Effector memory CD8-positive, alpha-beta T cell (primary cell): ENCODE results near the gene ASB6.

ENCODE experiments used
- ATAC-seq: fragments of 150-1000 bp; cut with Tn5 transposase; replicated peaks from 2 replicates; pipeline ENCODE4 v1.10.0; 2021; ENCODE audit warnings: mild to moderate bottlenecking, moderate library complexity
- DNase-seq, 3 experiments: peaks; one replicate each; pipeline ENCODE4 v3.0.0; 2021
- H3K27ac Mint-ChIP-seq, 2 donors: one replicate each; pipeline ENCODE4 v1.8.0; 2022; ENCODE audit warnings: mild to moderate bottlenecking in 2 of 2, mixed read lengths in 2 of 2, moderate library complexity in 2 of 2
- H3K27me3 Mint-ChIP-seq, 2 donors: one replicate each; pipeline ENCODE4 v1.8.0; 2022; ENCODE audit warnings: mixed read lengths in 2 of 2
- H3K36me3 Mint-ChIP-seq: one replicate; pipeline ENCODE4 v1.8.0; 2022; ENCODE audit warnings: mild to moderate bottlenecking, moderate library complexity, mixed read lengths; ENCODE audit not compliant: insufficient read depth
- H3K4me1 Mint-ChIP-seq, 2 donors: one replicate each; pipeline ENCODE4 v1.8.0; 2022; ENCODE audit warnings: low read depth in 2 of 2, mixed read lengths in 2 of 2
- H3K4me3 Mint-ChIP-seq, 2 donors: one replicate each; pipeline ENCODE4 v1.8.0; 2022; ENCODE audit warnings: mild to moderate bottlenecking in 2 of 2, mixed read lengths in 2 of 2, moderate library complexity in 2 of 2
- H3K9me3 Mint-ChIP-seq, 2 donors: one replicate each; pipeline ENCODE4 v1.8.0; 2022; ENCODE audit warnings: mixed read lengths in 2 of 2

The ASB6 gene

DNA sequence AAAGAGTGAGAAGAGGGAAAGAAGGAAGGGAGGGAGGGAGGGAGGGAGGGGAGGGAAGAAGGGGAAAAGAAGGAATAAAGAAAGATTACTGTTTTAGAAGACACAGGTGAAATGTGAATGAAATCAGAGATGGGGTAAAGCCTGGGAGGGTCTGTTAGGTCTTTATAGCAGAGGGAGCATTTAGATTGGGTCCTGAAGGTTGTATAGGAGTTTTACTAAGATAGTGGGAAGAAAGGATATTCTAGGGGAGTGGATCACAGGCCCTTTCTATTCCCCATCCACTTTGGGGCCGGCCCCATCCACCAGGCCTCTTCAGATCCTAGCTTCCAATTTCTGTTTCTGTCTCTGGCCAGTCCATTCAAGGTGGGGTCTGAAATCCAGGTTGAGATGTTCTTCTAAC lies 56.6 kb downstream of the ASB6 start:
- Mint-ChIP-seq H3K36me3 (no peaks in the 10 kb centered on the region), H3K9me3 (peaks cover 0 to 2% of the 10 kb centered on the region in 2 donors), H3K4me3 (no peak overlapping the region), H3K27ac (peak overlapping the region; percentile 80 to 83), H3K27me3 (peaks cover 4 to 10% of the 10 kb centered on the region in 2 donors), H3K4me1 (peaks cover 12 to 35% of the 10 kb centered on the region in 2 donors)
- DNase-seq, result no peak
- no peak for ATAC-seq
